ENCODE data around the gene HPS3.

HPS3 gene

GRCh38 chr3:149142682-149143081 lies 13.2 kb downstream of the HPS3 start:
- Histone ChIP-seq H3K4me2 (ENCODE audit: low read depth, low read length) (no peak overlapping the region), H2AFZ (ENCODE audit: low read length) (no peak overlapping the region), H3F3A (ENCODE audit: insufficient read depth, low read length) (peaks cover 12% of the 10 kb centered on the region; the same call in 1 of the 2 replicates), H3K9me2 (replicated peaks; ENCODE audit: insufficient read depth, low read length) (no peaks in the 10 kb centered on the region), H3K4me1 (ENCODE audit: low read length) (peaks cover 19% of the 10 kb centered on the region), H3K27me3 (replicated peaks; ENCODE audit: insufficient read depth, low read length) (no peaks in the 10 kb centered on the region), H3K27ac (ENCODE audit: low read length) (no peak overlapping the region), H3K9me3 (replicated peaks; ENCODE audit: insufficient read depth, low read length) (no peaks in the 10 kb centered on the region), H3K4me3 (ENCODE audit: low read length) (no peak overlapping the region), H4K20me1 (ENCODE audit: insufficient read depth, low read length) (no peaks in the 10 kb centered on the region), H3K79me2 (ENCODE audit: low read length) (no peaks in the 10 kb centered on the region), H3K9ac (ENCODE audit: low read length) (no peak overlapping the region), H3K36me3 (replicated peaks; ENCODE audit: insufficient read depth, low read length) (no peaks in the 10 kb centered on the region)
- no peak for TF ChIP-seq EZH2 (optimal IDR thresholded peaks at IDR 0.05; ENCODE audit: low read depth, low read length)
- TF ChIP-seq EZH2phosphoT487 (IDR thresholded peaks at IDR 0.05; ENCODE audit: low read length) = no peak
- TF ChIP-seq, protein P1, sequence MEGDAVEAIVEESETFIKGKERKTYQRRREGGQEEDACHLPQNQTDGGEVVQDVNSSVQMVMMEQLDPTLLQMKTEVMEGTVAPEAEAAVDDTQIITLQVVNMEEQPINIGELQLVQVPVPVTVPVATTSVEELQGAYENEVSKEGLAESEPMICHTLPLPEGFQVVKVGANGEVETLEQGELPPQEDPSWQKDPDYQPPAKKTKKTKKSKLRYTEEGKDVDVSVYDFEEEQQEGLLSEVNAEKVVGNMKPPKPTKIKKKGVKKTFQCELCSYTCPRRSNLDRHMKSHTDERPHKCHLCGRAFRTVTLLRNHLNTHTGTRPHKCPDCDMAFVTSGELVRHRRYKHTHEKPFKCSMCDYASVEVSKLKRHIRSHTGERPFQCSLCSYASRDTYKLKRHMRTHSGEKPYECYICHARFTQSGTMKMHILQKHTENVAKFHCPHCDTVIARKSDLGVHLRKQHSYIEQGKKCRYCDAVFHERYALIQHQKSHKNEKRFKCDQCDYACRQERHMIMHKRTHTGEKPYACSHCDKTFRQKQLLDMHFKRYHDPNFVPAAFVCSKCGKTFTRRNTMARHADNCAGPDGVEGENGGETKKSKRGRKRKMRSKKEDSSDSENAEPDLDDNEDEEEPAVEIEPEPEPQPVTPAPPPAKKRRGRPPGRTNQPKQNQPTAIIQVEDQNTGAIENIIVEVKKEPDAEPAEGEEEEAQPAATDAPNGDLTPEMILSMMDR (IDR thresholded peaks at IDR 0.05; ENCODE audit: low read length) = no peak
- no peak for DNase-seq

DNA sequence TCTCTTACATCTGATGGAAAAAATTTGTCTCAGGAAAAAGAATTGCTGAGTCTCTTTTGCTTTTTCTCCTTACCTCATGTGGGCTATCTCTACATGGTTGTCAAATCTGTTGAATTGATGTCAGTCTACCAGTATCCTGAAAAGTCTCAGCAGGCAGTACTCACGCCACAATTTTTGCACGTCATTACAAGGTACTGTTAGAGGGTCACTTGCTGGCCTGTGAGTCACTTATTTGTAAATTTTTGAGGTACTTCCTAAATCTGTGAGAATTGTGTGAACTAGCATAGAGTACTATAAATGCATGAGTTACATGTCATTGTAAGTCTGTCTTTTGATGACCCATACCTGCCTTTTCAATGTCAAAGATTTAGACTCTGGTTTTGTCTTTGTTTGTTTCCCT lies 15.9 kb downstream of the HPS3 start:
- Histone ChIP-seq H3K4me2 (ENCODE audit: low read depth, low read length) (no peak overlapping the region; the same call in 1 of the 2 replicates), H4K20me1 (ENCODE audit: insufficient read depth, low read length) (no peaks in the 10 kb centered on the region), H3K27ac (ENCODE audit: low read length) (peak overlapping the region; percentile 40; the same call in 1 of the 2 replicates), H3K36me3 (replicated peaks; ENCODE audit: insufficient read depth, low read length) (no peaks in the 10 kb centered on the region), H3K4me1 (ENCODE audit: low read length) (peaks cover 19% of the 10 kb centered on the region), H3K27me3 (replicated peaks; ENCODE audit: insufficient read depth, low read length) (no peaks in the 10 kb centered on the region), H2AFZ (ENCODE audit: low read length) (no peak overlapping the region), H3K9me3 (replicated peaks; ENCODE audit: insufficient read depth, low read length) (no peaks in the 10 kb centered on the region), H3K9ac (ENCODE audit: low read length) (no peak overlapping the region), H3K79me2 (ENCODE audit: low read length) (no peaks in the 10 kb centered on the region), H3K9me2 (replicated peaks; ENCODE audit: insufficient read depth, low read length) (no peaks in the 10 kb centered on the region), H3K4me3 (ENCODE audit: low read length) (no peak overlapping the region), H3F3A (ENCODE audit: insufficient read depth, low read length) (peaks cover 12% of the 10 kb centered on the region; the same call in 1 of the 2 replicates)
- TF ChIP-seq EZH2phosphoT487 (IDR thresholded peaks at IDR 0.05; ENCODE audit: low read length) = no peak
- no peak for TF ChIP-seq EZH2 (optimal IDR thresholded peaks at IDR 0.05; ENCODE audit: low read depth, low read length)
- TF ChIP-seq, protein P1 (IDR thresholded peaks at IDR 0.05; ENCODE audit: low read length) = no peak
- DNase-seq = no peak

GRCh38 chr3:149145974-149146373 lies 16.5 kb downstream of the HPS3 start:
- H2AFZ ChIP-seq (ENCODE audit: low read length) = no peak overlapping the region
- H4K20me1 ChIP-seq (ENCODE audit: insufficient read depth, low read length) = no peaks in the 10 kb centered on the region
- H3K4me2 ChIP-seq (ENCODE audit: low read depth, low read length) = no peak overlapping the region
- peaks cover 12% of the 10 kb centered on the region; the same call in 1 of the 2 replicates for H3F3A ChIP-seq (ENCODE audit: insufficient read depth, low read length)
- no peaks in the 10 kb centered on the region for H3K9me2 ChIP-seq (replicated peaks; ENCODE audit: insufficient read depth, low read length)
- no peaks in the 10 kb centered on the region for H3K79me2 ChIP-seq (ENCODE audit: low read length)
- no peaks in the 10 kb centered on the region for H3K27me3 ChIP-seq (replicated peaks; ENCODE audit: insufficient read depth, low read length)
- H3K9ac ChIP-seq (ENCODE audit: low read length) = no peak overlapping the region
- TF ChIP-seq EZH2phosphoT487 (IDR thresholded peaks at IDR 0.05; ENCODE audit: low read length) (no peak), EZH2 (optimal IDR thresholded peaks at IDR 0.05; ENCODE audit: low read depth, low read length) (no peak)
- TF ChIP-seq, protein P1 (IDR thresholded peaks at IDR 0.05; ENCODE audit: low read length) = no peak
- peak overlapping the region; percentile 40; the same call in 1 of the 2 replicates for H3K27ac ChIP-seq (ENCODE audit: low read length)
- no peaks in the 10 kb centered on the region for H3K9me3 ChIP-seq (replicated peaks; ENCODE audit: insufficient read depth, low read length)
- no peaks in the 10 kb centered on the region for H3K36me3 ChIP-seq (replicated peaks; ENCODE audit: insufficient read depth, low read length)
- DNase-seq = peak; percentile 40
- H3K4me3 ChIP-seq (ENCODE audit: low read length) = no peak overlapping the region
- peaks cover 19% of the 10 kb centered on the region for H3K4me1 ChIP-seq (ENCODE audit: low read length)
